ENCODE measurements around the gene CAMTA1.

GRCh38 chr1:7535934-7536878, 751.0 kb downstream of the CAMTA1 start:
- TF ChIP-seq POLR2AphosphoS5 (IDR thresholded peaks at IDR 0.05) = no peak
- no peak for TF ChIP-seq CTCF (IDR thresholded peaks at IDR 0.05)

All from stomach (tissue), 4 donors.